Ammon's horn (tissue), 1 donor: ENCODE data around the gene NANOS2.
"Not testable (repeated sequence)": the region's sequence is repeated elsewhere in the genome, so short reads cannot be mapped to it uniquely, and the experiment has no call there.

ENCODE experiments used
- DNase-seq: peaks from one replicate; pipeline ENCODE4 v3.0.0-alpha.2; 2016; ENCODE audit warnings: low spot score

NANOS2 gene

DNA sequence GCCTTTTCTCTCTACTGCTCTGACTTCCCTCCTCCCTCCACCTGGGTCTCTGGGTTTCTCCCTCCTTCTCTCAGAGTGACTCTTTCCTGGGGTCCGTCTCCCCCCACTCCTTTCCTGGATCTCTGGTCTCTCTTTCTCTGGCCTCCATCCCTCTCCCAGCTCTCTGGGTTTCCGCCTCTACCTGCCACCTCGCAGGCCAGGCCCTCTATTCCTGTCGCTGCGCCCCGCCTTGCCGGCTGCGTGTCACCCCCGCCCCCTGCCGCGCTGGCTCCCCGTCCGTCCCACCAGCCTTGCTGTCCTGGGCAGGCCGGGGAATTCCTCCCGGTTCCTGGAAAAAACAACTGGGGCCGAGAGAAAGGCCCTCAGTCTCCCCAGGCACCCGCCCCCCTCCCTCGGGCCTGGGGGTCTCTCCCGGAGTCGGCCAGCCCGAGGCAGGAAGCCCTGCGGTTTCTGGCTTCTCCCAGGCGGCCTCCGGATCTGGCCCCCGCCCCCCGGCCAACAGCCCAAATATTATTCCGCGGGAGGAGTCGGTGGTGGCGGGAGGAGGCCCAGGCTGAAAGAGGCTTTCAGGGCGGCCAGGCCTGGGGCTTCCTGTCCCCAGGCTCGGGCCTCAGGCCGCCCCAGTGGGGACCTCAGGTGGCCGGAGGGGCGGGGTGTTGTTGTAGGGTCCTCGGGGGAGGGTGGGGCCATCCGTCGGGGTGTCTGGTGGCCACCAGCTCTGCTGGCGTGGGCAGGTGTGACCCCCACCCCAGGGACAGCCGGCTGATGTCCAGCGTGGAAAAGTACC lies 38.0 kb downstream of the NANOS2 start:
- no peak for DNase-seq

DNA sequence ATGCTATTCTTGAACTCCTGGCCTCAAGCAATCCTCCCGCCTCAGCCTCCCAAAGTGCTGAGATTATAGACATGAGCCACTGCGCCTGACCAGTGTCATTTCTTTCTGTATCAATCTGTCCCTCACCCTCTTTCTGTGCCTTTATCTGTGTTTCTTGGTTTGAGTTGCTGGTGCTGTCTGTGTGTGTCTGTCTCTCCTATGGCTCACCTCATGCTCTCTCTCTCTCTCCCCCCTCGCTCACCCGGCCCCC lies 38.5 kb downstream of the NANOS2 start:
- no peak for DNase-seq

DNA sequence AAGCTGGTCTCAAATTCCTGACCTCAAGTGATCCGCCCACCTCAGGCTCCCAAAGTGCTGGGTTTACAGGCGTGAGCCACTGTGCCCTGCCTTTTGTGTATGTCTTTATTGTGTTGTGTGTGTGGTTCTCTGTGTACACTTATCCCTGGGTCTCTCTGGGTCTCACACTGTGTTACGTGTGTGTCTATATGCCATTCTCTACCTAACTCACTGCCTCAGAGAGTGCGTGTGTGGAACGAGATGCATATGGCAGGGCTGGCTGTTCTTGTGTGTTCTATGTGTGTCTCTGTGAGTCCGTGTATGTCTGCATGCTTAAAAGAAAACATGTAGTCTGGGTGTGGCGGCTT lies 40.0 kb downstream of the NANOS2 start:
- no peak for DNase-seq

DNA sequence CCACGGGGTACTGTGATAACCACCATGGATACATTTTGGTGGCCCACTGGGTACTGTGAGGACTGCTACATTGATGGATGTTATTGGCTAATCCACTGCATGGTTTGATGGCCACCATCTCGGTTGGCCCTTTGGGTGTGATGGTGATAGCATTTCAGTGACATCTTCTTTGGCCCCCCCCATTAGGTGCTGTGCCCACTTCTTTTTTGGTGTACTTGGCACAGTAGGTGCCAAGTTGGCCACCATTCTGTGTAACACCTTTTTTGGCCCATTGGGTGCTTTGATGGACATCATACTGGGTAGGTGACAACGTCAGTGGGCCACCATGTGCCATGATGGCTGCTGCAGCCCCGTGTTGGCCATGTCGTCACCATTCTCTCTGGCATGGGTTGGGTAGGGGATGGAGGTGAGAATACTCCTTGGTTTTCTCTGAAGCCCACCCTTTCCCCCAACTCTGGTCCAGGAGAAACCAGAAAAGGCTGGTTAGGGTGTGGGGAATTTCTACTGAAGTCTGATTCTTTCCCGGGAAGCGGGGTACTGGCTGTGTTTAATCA lies 41.3 kb downstream of the NANOS2 start:
- no peak for DNase-seq

DNA sequence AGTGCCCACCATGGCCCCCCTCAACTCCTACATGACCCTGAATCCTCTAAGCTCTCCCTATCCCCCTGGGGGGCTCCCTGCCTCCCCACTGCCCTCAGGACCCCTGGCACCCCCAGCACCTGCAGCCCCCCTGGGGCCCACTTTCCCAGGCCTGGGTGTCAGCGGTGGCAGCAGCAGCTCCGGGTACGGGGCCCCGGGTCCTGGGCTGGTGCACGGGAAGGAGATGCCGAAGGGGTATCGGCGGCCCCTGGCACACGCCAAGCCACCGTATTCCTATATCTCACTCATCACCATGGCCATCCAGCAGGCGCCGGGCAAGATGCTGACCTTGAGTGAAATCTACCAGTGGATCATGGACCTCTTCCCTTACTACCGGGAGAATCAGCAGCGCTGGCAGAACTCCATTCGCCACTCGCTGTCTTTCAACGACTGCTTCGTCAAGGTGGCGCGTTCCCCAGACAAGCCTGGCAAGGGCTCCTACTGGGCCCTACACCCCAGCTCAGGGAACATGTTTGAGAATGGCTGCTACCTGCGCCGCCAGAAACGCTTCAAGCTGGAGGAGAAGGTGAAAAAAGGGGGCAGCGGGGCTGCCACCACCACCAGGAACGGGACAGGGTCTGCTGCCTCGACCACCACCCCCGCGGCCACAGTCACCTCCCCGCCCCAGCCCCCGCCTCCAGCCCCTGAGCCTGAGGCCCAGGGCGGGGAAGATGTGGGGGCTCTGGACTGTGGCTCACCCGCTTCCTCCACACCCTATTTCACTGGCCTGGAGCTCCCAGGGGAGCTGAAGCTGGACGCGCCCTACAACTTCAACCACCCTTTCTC lies 42.3 kb downstream of the NANOS2 start:
- no peak for DNase-seq

DNA sequence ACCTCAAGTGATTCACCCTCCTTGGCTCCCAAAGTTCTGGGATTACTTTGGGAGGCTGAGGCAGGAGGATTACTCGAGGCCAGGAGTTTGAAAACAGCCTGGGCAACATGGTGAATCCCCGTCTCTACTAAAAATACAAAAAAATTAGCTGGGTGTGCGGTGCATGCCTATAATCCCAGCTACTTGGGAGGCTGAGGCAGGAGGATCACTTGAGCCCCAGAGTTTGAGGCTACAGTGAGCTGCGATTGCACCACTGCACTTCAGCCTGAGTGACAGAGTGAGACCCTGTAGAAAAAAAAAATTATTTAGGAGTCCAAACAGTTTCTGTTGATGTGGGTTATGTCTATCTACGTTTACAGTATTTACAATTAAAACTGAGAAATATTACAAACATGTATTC lies 43.8 kb downstream of the NANOS2 start:
- no peak for DNase-seq

DNA sequence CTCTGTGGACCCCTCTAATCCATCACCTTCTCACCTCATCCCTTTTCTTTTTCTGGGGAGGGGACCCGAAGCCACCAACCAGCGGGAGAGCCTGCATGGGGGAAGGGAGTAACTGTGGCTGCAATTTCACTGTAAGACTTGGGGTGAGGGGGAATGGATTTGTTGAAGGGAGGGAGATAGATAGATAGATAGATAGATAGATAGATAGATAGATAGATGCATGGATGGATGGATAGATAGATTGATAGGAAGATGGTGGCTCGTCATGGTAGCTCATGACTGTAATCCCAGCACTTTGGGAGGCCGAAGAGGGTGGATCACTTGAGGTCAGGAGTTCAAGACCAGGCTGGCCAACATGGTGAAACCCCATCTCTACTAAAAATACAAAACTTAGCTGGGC lies 47.3 kb downstream of the NANOS2 start:
- DNase-seq: not testable (repeated sequence)

DNA sequence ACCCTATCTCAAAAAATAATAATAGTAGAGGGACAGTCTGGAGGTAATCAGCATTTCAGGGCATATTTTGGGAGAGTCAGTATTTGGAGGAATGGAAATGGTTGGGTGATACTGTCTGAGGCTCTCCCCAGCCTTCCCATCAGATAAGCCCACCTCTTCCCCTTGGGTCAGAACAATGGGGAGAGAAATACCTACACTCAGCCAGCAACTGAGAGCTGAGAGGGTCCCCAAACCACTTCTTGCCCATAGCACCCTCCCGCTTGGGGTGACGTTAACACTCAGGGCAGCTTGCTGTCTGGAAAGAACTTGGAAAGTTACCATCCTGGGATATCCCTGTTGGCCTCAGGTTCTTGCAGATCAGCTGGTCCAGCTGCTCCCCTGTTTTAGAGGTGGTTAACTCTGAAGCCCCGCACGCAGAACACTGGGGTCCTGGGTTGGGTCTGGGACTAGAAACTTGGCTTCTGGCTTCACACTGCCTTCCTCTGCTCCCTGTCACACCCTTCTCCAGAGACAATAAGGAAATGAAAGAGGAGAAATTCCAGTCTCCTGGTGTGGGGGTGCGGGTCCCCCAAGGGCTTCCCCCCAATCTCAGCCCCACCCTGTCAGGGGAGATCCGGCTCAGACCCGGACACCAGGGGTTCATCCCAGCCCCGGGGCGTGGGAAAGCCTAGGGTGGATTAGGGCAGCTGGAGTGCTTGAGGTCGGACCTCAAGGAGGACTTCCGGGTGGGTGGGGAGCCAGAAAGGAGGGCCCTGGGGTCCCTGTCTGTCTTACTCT lies 48.0 kb downstream of the NANOS2 start:
- no peak for DNase-seq

DNA sequence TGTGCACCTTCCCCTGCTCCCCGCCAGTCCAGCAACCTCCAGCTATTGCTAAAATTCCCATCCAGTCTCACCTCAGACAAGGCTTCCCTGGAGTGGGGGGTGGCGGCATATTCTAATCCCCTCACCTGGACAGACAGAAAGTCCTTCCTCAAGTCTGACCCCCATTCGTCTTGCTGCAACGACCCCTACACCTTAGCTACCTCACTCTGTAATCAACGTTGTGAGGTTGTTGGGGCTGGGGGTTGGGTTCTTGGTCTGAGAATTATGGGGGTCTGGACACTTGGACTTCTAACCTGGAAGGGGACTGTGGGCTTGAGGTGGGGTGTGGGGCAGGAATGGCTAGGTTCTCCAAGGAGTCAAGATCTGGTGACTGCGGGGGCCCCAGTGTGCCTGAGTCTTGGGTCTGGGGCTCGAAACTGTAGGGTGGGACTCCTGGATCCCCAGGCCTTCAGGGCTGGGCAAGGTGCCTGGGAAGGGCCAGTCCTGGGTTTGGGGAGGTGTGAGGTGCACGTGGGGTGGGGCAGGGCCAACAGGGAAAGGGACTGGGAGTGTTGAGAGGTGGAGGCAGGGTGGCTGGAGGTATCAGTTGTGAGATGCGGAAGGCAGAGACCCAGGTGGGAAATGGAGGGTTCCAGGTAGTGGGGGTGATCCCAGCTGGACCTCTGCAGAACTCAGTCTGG lies 49.2 kb downstream of the NANOS2 start:
- DNase-seq: no peak

DNA sequence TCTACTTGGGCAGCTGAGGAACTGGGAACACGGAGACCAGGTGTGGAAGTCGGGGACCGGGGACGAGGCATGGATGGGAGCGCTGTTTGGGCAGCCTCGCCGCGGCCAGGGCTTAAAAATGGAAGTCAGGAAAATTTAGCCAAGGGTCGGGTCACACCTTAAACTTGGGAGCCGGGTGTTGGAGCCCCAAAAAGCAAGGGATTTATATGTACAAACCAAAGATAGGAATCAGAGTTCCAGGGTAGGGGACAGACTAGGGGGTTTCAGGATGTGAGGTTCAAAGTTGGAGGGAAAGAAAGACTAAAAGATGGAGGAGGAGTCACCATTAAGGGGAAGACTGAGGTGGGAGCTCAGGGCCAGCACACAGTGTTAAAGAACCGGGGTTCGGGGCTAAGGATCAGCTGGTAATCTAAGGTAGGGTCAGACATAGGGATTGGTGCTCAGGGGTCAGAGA lies 49.9 kb downstream of the NANOS2 start:
- no peak for DNase-seq

DNA sequence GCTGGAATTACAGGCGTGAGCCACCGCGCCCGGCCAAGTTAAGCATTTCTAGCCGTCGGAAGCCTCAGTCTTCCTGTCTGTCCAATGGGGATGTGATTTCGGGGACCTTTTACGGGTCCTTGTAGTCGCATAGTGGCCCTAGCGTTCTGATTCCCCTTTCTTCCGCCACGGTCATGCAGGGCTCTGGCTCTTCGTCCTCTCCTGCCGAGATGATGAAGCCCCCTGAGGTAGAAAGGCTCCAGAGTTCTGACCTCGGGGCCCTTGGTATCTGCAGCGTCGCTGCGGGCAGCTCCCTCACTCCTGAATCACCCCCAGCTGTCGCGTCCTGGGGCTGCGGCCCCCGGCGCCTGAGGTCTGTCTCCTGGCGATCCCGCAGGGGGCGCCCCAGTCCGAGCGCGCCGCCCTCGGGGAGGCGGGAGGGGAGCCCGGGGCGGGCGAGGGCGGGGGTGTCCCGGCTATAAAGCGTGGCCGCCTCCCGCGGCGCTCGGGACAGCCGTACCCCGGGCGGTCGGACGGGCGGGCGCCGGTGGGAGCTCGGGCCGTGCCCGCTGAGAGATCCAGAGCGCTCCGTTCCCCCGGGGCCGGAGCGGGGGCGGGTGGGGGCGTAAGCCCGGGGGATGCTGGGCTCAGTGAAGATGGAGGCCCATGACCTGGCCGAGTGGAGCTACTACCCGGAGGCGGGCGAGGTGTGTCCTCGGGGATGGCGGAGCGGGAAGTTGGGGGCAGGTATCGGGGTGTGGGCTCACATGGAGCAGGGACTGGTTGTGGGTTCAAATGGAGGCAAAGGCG lies 50.5 kb downstream of the NANOS2 start, which contains the start of gene FOXA3:
Gene FOXA3, plus strand, starts transcription at position 487 of the 789 bp plus-strand sequence. Its CDS starts 131 bp downstream, at position 618.
- DNase-seq: no peak

DNA sequence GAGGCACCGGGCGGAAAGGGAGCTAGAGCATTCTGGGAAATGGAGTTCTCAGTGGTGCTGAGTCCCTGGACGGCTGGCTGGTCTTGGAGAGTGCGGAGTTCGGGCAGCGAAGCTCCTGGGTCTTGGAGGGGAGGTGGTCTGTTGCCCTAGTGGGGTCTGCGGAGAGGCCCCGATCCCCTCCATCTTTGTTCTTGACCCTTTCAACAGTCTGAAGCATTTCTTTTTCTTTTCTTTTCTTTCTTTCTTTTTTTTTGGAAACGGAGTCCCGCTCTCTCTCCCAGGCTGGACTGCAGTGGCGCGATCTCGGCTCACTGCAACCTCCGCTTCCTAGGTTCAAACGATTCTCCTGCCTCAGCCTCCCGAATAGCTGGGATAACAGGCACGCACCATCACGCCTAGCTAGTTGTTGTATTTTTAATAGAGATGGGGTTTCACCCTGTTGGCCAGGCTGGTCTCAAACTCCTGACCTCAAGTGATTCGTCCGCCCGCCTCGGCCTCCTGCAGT lies 51.2 kb downstream of the NANOS2 start:
- DNase-seq: no peak
